ENCODE measurements around the gene DNMBP.

Gene DNMBP

GRCh38 chr10:100009793-100010676 is at the start of gene DNMBP:
Gene DNMBP (minus strand): TSS chr10:100009947. CDS start chr10:99972124, 37,823 bp downstream.
- DNase-seq = peak; percentile 85

- no peak for DNase-seq
Measured at GRCh38 chr10:100057948-100058347, 48.2 kb upstream of the DNMBP start.

DNA sequence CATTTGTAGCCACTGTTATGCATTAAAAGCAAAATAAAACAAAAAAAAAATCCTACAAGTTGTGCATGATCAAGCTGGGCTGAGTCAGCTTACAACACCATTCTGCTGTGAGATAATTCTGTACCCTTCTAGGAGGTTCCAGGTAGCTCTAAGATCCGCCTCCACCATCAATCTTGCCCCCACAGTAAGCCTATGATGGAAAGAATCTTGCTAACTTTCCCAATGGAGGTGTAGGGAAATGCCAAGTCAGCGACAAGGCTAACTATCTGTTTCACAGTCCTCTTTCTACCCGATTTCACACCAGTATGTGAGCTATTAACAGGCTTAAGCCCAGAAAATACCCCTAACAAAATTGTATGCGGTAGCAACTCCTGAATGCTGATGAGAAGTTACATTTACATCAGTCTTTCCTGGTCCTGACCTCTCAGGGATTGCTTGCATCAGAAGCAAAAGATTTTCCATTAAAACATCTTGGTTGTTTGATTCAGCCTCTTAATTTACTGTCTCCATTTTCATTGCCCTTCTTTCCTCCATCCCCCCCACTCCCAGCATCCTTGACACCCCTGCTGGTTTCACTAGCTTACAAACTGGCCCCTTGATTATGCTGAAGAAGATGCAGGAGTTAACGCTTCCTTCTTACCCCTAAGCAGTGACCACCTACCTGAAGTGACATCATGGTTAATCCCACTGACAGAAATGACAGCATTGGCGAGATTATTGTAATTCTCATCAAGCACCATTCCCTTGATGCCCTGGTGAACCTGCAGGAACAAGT is 44.1 kb upstream of the DNMBP start:
- DNase-seq = no peak

GRCh38 chr10:100046021-100046486 is 36.3 kb upstream of the DNMBP start:
- DNase-seq = peak; percentile 75

- DNase-seq = no peak
Measured at GRCh38 chr10:100045592-100045991, 35.8 kb upstream of the DNMBP start.

DNA sequence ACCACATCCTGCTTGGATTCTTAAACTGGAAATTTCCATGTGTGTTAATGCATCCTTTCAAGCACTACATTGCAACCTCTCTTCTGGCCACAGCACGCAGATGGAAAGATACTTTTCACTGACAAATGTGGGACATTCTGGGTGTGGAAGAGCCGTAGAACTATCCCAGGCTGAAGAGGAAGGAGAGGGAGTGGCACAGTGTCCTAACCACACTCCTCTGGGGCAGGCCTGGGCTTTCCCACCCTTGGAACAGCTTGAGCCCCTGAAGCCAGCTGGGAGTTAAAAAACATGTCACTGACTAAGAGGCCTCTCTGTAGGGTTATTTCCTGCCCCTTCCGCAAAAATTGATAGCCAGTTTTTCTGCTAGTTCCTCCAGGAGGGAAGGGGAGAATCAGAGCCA is 34.0 kb upstream of the DNMBP start:
- no peak for DNase-seq

DNA sequence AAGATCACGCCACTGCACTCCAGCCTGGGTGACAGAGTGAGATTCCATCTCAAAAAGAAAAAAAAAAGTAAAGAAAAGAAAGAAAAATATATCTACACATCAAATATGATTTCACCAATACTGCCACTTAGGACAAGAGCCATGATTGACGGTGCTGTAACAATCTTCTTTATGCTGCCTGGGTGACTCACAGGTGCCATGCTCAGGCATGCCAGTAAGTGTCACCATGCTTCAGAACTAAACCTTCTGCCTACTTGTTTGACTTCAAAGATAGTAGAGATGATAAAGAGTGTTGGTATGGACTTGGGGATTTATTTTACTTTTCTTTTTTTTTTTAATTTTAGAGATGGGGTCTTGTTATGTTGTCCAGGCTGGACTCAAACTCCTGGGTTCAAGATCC is 33.6 kb upstream of the DNMBP start:
- DNase-seq = no peak

GRCh38 chr10:100041306-100042002 is 31.7 kb upstream of the DNMBP start:
- no peak for DNase-seq

DNA sequence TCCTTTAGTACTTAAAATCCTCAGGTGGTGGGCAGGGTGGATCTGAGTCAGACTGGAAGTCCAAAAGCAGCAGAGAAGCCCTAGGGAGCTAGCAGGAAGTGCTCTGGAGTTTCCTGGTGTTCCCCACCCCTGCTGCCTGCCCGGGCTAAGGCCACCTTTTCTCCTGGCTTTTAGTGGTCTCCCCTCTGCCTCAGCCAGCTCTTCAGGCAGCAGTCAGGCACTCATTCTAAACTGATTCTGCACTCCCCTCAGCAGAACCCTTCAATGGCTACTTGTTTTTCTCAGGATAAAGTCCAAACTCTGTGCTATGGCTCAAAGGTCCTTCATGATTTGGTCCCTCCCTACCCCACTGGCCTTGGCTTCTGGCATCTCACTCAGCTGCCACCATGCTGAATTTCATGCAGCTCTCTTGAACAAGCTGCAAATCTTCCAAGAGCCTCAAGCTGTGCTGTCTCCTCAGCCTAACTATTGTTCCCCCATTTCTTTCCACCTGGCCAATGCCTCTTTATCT is 28.9 kb upstream of the DNMBP start:
- DNase-seq = no peak

- no peak for DNase-seq
Measured at GRCh38 chr10:100037758-100038315, 28.1 kb upstream of the DNMBP start.

- no peak for DNase-seq
Measured at GRCh38 chr10:100036850-100037249, 27.1 kb upstream of the DNMBP start.

DNA sequence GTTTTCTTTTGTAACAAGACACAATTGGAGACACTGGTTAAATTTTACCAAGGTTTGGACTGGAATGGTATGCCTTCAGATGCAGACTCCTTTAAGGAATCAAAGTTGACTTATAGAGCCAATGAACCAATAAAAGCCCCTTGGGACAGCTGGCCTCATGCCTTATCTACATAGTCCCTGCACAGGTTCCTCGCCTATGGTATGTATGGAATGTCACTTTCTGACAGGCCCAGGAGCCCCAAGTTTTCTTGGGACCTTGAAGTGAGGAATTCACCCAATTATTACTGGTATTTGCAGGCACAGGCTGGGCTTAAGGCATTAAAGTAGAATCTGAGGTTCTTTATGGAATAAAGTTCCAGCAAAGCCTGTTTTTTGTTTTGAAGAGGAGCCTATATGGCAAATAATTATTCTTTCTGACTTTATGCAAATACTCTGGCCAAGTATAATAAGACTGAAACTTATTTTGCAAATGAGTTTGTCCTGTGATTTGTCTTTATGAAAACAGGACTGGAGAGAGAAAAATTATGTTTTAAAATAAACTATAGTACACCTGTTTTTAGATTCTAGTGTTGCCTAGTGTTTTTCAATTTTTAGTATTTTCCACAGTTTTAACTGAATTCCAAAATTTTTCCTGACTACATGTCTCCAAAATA is 24.1 kb upstream of the DNMBP start:
- no peak for DNase-seq

DNA sequence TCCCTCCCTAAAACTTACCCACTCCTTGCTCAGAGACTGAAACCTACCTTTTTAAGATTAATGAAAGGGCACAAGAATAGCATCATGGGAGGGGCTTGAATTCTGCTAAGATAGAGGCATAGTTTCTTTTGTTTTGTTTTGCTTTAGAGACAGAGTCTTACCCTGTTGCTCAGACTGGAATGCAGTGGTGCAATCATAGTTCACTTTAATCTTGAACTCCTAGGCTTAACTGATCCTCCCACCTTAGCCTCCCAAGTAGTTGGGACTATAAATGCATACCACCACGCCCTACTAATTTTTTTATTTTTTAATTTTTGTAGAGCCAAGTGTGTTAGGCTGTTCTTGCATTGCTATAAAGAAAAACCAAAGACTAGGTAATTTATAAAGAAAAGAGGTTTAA is 17.7 kb upstream of the DNMBP start:
- DNase-seq = no peak

- peak; percentile 78 for DNase-seq
Measured at GRCh38 chr10:100025576-100025975, 15.8 kb upstream of the DNMBP start.

- DNase-seq = peak; percentile 16
Measured at GRCh38 chr10:100024748-100025147, 15.0 kb upstream of the DNMBP start.

DNA sequence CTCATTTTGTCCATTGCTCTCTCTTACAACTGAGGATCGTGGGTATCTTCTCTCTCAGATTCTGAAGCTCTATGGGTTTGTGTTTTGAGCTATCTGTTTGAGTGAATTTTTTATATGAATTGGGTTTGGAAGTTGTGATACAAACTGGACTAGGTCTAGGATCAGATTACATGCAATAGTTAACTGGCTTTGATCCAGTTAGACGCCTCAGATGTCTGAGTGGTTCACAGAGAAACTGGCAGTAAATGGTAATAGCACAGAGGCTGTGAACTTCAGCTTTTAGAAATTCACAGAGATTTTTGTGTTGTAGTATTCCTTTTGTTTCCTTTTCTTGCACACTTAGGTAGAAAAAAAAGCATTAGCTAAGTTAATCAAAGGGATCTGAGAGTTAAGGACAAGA is 12.7 kb upstream of the DNMBP start:
- DNase-seq = no peak

DNA sequence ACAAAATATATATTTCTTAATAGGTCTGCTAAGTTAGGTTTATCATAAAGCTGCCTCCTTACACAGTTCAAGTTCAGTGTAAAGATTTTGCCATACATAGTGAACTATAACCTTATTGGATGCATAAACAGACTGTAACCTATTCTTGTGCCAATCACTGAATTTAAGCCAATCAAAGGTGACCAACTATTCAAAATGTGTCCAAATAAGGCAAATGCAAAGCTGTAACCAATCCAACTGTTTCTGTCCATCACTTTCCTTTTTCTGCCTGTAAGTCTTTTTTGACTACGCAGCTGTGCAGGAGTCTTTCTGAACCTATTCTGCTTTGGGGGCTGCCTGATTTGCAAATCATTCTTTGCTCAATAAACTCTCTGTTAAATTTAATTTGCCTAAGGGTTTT is 11.6 kb upstream of the DNMBP start:
- peak; percentile 68 for DNase-seq

GRCh38 chr10:100020886-100021253 is 11.1 kb upstream of the DNMBP start:
- peak; percentile 86 for DNase-seq

GRCh38 chr10:100020142-100020885 is 10.6 kb upstream of the DNMBP start:
- DNase-seq = peak; percentile 91

DNA sequence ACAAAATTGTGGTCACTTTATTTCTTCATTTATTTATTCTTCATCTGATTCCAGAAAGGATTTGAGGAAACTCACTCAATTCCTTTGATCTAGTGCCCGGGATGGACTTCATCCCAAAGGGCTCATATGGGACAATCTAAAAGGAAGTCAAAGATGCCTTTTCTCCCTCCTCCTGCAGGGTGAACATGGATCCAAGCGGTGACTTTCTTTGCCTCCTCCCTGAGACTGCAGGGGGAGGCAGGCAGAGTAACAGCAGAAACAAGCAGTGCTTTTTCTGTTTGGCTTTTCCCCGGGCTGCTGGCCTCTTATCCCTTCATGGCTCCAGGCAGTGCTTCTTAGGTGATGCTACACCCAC is 10.0 kb upstream of the DNMBP start:
- no peak for DNase-seq

DNA sequence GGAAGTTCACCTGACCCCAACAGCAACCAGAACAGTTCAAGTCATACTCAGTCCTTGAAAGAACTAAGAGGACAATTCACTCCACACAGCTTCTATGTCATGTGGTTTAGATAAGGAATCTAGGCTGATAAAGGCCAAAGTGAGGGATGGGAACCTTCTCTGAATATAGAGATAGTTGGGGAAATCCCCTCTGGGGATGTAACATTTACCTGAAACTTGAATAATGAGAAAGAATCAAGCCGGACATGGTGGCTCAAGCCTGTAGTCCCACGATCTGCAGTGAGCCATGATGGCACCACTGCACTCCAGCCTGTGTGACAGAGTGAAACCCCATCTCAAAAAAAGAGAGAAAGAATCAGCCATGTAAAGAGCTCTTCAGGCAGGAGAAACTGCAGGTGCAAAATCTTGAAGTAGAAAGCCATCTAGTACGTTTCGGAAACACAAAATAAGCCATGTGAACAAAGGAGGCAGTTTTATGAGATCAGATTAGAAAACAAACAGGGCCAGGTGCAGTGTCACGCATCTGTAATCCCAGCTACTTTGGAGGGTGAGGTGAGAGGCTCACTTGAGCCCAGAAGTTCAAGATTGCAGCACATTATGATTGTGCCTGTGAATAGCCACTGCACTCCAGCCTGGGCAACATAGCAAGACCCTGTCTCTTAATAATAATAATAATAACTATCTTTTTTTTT is 4.5 kb upstream of the DNMBP start:
- peak; percentile 87 for DNase-seq

Measured in NCI-H146 (cell line).